Tibial artery (tissue), 4 donors: ENCODE measurements around the gene HERPUD2.
A peak's percentile ranks its signal among the peaks of the same experiment; 100 is the strongest.

Experiments
- DNase-seq, 2 donors: peaks; one replicate each; pipeline ENCODE4 v3.0.0-alpha.2; 2019
- H3K27ac ChIP-seq, 2 donors: fragments of 200-600 bp; sonication (generic) in 1 of 2; 1 replicate in 1 of 2; 2 replicates in 1 of 2; pipeline ENCODE4 v1.5.1; 2018 to 2019; ENCODE audit warnings: mild to moderate bottlenecking in 1 of 2
- H3K27me3 ChIP-seq, 2 donors: fragments of 200-600 bp; sonication (generic) in 1 of 2; one replicate each; pipeline versions ENCODE4 v1.5.1 to v1.6.0; 2016 to 2019
- H3K36me3 ChIP-seq, 3 donors: fragments of 200-600 bp; sonication (generic) in 2 of 3; one replicate each; pipeline ENCODE4 v1.5.1; 2016 to 2019; ENCODE audit warnings: mild to moderate bottlenecking in 2 of 3
- H3K4me1 ChIP-seq, 4 donors: fragments of 200-600 bp; sonication (generic) in 2 of 4; 1 replicate in 3 of 4; 2 replicates in 1 of 4; pipeline ENCODE4 v1.5.1; 2016 to 2019
- H3K4me3 ChIP-seq, 2 donors: fragments of 200-600 bp; sonication (generic) in 1 of 2; 1 replicate in 1 of 2; 2 replicates in 1 of 2; pipeline ENCODE4 v1.5.1; 2018 to 2019; ENCODE audit warnings: mild to moderate bottlenecking in 2 of 2
- H3K9me3 ChIP-seq, 3 donors: fragments of 200-600 bp; sonication (generic) in 1 of 3; one replicate each; pipeline ENCODE4 v1.5.1; 2016 to 2019
- intact Hi-C: fragments of 100-400 bp; cut with DNase I; formaldehyde crosslinking; loops from one replicate; pipeline ENCODE4 v1.15.0; 2023; ENCODE audit warnings: low total_unique reads
- TF ChIP-seq, protein P1 (sequence below), 2 experiments: fragments of 200-600 bp in 1 of 2; fragments of 450-650 bp in 1 of 2; IDR thresholded peaks; one replicate each; pipeline ENCODE4 v1.5.1; 2017 to 2019; ENCODE audit warnings: antibody characterized with exemption in 2 of 2, mild to moderate bottlenecking in 1 of 2, moderate library complexity in 1 of 2

The HERPUD2 gene

DNA sequence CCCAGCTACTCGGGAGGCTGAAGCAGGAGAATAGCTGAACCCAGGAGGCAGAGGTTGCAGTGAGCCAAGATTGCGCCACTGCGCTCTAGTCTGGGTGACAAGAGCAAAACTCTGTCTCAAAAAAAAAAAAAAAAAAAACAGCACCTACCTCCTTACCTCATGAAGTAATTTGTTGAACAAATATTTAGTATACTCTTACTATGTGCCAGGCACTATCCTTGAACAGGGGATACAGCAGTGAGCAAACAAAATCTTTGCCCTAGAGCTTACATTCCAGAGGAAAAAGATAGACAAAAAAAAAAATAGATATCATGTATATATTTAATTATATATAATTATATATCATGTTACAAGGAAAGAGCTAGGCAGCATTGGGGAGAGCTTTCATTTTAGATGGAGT is 36.4 kb upstream of the HERPUD2 start:
- Histone ChIP-seq H3K27ac (no peak overlapping the region), H3K4me1 (peaks cover 0 to 25% (median 20%) of the 10 kb centered on the region in 4 donors)

DNA sequence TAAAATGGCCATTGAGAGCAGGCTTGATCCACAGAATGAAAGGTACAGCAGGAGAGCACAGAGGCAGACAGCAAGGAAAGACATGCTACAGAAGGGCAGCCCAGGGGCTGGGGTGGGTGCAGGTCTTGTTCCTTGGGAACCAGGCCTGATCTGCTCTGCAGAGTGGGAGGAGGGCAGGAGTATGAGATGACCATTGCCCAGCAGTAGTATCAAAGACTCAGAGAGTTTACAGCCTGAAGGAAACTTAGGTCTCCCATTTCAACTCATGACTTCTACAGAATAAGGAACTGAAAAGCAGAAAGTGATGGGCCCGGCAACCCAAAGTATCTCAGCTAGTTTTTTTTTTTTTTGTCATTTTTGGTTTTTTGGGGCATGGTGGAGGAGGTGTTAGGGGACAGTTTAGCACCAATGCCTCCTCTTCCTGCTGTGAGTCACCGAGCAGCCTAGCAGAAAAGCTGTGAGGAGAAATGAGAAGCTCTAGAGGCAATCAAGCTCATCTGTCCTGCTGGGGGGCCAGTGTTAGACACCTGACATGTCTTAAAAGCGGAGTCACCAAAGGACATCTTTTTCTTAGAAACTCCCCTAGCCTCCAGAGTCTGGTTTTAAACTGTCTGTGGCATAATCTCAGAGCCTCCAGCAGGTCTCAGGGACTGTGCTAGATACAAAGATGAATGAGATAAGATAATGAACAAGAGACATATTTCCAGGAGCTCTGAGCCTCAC is 34.3 kb upstream of the HERPUD2 start:
- Histone ChIP-seq H3K4me1 (peaks cover 0 to 25% (median 20%) of the 10 kb centered on the region in 4 donors), H3K4me3 (no peak overlapping the region), H3K27me3 (no peaks in the 10 kb centered on the region), H3K27ac (peak overlapping the region; percentile 21 to 31), H3K36me3 (no peaks in the 10 kb centered on the region), H3K9me3 (no peaks in the 10 kb centered on the region)
- intact Hi-C loops, result no loop called here
- no peak for DNase-seq
- TF ChIP-seq, protein P1, sequence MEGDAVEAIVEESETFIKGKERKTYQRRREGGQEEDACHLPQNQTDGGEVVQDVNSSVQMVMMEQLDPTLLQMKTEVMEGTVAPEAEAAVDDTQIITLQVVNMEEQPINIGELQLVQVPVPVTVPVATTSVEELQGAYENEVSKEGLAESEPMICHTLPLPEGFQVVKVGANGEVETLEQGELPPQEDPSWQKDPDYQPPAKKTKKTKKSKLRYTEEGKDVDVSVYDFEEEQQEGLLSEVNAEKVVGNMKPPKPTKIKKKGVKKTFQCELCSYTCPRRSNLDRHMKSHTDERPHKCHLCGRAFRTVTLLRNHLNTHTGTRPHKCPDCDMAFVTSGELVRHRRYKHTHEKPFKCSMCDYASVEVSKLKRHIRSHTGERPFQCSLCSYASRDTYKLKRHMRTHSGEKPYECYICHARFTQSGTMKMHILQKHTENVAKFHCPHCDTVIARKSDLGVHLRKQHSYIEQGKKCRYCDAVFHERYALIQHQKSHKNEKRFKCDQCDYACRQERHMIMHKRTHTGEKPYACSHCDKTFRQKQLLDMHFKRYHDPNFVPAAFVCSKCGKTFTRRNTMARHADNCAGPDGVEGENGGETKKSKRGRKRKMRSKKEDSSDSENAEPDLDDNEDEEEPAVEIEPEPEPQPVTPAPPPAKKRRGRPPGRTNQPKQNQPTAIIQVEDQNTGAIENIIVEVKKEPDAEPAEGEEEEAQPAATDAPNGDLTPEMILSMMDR (IDR thresholded peaks at IDR 0.05), result no peak

More for the DNA sequence above, 36.4 kb upstream of the HERPUD2 start:
- H3K27me3 ChIP-seq, result no peaks in the 10 kb centered on the region
- DNase-seq, result no peak
- no peak overlapping the region for H3K4me3 ChIP-seq
- H3K36me3 ChIP-seq, result no peaks in the 10 kb centered on the region
- intact Hi-C loops, result no loop called here
- TF ChIP-seq, protein P1 (IDR thresholded peaks at IDR 0.05), result no peak
- H3K9me3 ChIP-seq, result no peaks in the 10 kb centered on the region

DNA sequence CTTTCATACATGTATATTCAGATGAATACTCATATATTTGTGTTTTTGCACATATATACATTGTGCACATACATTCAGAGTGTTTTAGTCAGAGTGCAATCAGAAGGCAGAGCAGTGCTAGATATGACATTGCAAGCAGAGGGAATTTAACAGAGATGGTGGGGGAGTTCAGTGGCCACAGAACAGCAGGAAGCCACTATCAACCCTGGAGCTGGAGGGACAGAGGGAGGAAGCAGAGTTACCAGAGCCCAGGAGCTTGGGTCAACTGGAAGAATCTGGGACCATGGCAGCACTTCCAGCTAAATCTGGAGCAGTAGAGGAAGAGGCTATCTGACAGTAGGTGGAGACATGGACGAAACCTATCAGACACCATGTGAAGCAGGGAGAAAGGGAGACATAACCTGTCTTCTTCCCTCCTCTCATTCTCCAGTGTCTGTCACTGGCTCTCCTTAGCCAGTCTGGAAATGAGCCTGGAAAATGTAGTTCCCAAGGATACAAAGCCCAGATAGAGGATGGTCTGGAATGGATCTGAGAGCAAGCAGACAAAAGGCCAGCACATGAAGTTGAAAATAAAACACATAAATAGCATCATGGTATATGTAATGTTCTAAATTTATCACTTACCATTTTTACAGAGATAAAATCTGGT is 33.6 kb upstream of the HERPUD2 start:
- no peak overlapping the region for H3K4me3 ChIP-seq
- peaks cover 0 to 25% (median 20%) of the 10 kb centered on the region in 4 donors for H3K4me1 ChIP-seq
- H3K9me3 ChIP-seq, result no peaks in the 10 kb centered on the region
- H3K36me3 ChIP-seq, result no peaks in the 10 kb centered on the region
- H3K27me3 ChIP-seq, result no peaks in the 10 kb centered on the region
- peak overlapping the region; percentile 21 to 31 for H3K27ac ChIP-seq
- TF ChIP-seq, protein P1 (IDR thresholded peaks at IDR 0.05), result no peak
- intact Hi-C loops, result no loop called here
- no peak for DNase-seq

DNA sequence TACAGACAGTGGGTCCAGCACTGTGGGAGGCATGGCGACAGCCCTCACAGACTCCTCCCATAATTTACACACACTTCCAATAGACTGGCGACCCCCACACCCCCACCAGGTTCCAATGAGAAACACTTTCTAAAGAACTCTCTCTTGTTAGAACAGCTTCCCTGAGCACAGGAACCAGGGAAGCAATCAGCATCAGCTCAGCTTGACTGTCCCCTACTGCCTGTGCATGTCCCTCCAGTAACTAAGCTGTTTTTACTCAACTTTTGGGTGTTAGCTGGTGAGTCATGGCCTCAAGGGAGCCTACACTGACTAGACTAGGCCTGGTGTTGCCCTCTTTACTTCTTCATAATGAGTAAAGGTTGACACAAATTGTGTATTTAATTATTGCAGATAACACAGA is 32.6 kb upstream of the HERPUD2 start:
- peaks cover 0 to 25% (median 20%) of the 10 kb centered on the region in 4 donors for H3K4me1 ChIP-seq
- H3K9me3 ChIP-seq, result no peaks in the 10 kb centered on the region
- TF ChIP-seq, protein P1 (IDR thresholded peaks at IDR 0.05), result no peak
- no peak overlapping the region for H3K4me3 ChIP-seq
- intact Hi-C loops, result no loop called here
- no peaks in the 10 kb centered on the region for H3K36me3 ChIP-seq
- no peak for DNase-seq
- no peaks in the 10 kb centered on the region for H3K27me3 ChIP-seq
- H3K27ac ChIP-seq, result peak overlapping the region in 1 of 2 donors; percentile 8

DNA sequence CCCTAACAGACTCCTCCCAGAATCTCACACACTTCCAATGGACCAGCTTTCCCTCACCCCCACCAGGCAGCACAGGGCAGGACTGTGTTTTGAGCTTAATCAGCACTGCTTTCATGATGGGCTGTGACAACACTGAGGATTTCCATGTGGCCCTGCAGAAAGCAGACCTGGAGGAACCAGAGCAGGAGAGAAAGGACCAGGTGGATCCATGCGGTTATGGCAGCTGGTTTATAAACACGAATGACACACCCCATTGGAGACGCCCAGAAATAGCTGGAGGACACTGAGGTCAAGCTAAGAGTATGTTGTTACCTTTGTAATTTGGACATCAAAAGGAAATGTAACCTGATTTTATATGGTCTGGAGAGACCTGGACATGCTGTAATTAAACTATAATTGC is 31.7 kb upstream of the HERPUD2 start:
- intact Hi-C loops, result no loop called here
- Histone ChIP-seq H3K27ac (no peak overlapping the region), H3K4me1 (peaks cover 0 to 25% (median 20%) of the 10 kb centered on the region in 4 donors)

More for the DNA sequence above, 31.7 kb upstream of the HERPUD2 start:
- no peak overlapping the region for H3K4me3 ChIP-seq
- no peaks in the 10 kb centered on the region for H3K36me3 ChIP-seq
- H3K9me3 ChIP-seq, result no peaks in the 10 kb centered on the region
- TF ChIP-seq, protein P1 (IDR thresholded peaks at IDR 0.05), result no peak
- no peaks in the 10 kb centered on the region for H3K27me3 ChIP-seq
- DNase-seq, result no peak
